Nasal cavity respiratory epithelium epithelial cell of viscerocranial mucosa (primary cell): Measurements from ENCODE around the gene PGLYRP2. TPM values are rescaled to one million over a fixed set of nuclear protein-coding genes. Genes with fewer than 3 reads are reported as not detected.

Experiments used
- total RNA-seq: library from RNA; depleted of rRNA; stranded (reverse); fragments of >200 nt; gene quantifications from 2 replicates; pipeline ENCODE4 v1.2.3, GENCODE V29; 2014

PGLYRP2 gene, protein sequence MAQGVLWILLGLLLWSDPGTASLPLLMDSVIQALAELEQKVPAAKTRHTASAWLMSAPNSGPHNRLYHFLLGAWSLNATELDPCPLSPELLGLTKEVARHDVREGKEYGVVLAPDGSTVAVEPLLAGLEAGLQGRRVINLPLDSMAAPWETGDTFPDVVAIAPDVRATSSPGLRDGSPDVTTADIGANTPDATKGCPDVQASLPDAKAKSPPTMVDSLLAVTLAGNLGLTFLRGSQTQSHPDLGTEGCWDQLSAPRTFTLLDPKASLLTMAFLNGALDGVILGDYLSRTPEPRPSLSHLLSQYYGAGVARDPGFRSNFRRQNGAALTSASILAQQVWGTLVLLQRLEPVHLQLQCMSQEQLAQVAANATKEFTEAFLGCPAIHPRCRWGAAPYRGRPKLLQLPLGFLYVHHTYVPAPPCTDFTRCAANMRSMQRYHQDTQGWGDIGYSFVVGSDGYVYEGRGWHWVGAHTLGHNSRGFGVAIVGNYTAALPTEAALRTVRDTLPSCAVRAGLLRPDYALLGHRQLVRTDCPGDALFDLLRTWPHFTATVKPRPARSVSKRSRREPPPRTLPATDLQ
- not detected in 2 replicates for total RNA-seq

DNA sequence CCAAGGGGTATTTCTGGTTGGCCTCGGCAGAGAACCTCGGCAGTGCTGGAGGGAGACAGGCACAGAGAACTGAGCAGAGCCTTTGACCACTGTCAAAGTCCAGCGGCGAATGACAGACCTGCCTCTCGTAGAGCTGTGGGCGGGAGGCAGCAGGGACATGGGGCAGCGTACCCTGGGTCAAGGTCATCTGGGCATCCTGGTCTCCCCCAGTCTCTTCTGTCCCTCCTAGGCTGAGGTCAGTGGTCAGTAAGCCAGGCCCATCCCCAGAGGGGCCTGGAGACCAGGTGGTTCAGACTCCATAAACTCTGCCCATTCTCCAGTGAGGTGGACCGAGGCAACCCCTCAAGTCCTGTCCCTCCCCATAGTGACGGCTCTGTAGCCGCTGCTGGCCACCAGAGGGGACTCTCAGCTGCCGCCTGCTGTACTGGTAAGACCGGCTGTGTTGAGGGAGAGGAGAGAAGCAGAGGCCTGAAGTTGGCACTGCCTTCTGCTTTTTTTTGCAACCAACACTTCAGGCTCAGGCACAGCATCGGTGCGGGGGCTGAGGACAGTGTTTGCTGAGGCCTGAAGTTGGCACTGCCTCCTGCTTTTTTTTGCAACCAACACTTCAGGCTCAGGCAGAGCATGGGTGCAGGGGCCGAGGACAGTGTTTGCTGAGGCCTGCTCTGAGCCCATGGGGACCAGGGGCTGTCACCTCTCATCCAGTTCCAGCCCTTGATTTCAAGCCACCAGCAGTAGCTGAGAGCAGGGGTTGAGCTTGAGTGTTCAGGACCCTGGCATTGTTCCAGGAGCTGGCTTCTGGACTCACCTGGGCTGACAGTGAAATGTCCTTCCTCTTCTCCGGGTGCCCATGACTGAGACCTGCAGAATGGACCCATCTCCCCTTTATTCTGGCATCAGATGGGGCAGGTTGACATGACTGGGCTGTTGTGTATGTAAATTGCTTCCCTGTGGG lies at the start of gene PGLYRP2:
TSS of gene PGLYRP2 (minus strand) at position 111 of the 955 bp plus-strand sequence. CDS start 130 bp downstream, outside the sequence.

DNA sequence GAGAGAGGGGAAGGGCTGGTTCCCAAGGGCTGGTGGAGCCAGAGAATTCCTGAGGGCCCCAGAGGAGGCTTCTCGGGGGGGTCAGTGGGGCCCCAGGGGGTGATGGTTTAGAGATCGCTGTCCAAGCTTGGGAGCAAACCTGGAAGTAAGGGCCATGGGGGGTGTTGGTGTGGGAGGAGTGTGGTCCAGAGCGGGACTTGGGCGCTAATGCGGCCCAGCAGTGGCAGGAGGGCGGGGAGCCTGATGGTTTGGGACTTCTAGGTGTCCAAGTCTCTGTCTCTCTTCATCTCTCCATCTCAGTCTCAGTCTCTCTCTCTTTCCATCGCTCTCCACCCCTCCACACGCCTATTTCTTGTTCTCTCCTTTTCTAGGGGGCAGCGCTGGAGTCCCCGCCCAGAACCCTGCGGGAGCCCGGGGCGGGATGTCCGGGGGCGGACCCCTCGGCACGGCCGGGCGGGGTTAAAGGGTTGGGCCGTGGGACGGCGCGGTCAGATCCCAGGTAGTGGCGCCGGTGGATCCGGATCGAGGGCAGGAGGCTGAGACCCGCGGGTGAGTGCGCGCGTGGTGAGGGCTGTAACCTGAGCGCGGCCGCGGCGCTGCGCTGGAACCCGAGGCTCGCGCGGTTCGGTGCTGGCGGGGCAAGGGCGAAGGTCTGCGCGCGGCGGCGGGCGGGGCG lies 28.9 kb upstream of the PGLYRP2 start, which contains the start of gene CYP4F22:
TSS of gene CYP4F22 (plus strand) at position 491 of the 676 bp plus-strand sequence. CDS start 16,812 bp downstream, outside the sequence.

DNA sequence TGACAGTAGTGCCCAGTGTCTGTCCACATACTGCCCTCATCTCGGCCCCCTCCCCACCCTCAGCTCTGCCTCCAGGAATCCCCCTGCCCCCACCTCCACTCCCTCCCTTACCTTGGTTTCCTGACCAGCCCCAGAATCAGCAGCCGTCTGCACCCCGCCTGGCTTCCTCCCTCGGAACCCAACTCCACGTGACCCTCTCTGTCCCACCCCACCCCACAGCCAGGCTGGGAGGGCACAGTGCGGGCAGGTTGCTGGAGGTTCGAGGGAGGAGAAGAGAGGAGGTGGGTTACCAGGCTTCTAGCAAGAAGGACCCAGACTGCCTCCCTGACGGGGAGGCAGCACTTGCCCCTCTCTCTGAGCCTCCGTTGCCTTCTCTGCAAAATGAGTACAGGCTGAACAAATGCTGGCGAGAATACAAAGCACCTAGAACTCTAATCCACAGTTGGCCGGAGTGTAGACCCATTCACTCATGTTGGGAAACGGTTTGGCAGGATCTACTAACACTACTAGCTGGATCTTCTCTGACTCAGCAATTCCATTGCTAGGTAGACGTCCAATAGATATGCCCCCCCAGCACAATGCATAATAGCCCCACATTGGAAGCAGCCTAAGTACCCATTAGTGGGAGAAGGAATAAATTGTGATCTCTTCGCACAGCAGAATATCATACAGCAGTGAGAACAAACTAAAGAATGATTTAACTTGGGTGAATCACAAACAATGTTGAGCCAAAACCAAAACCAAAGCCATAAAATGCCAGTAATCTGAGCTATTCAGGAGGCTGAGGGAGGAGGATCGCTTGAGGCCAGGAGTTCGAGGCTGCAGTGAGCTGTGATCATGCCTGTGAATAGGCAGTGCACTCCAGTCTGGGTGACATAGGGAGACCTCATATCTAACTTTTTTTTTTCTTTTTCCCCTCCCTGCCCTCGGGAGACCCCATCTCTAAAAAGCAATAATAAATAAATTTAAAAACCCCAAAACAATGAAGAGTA lies 14.6 kb downstream of the PGLYRP2 start, which contains the start of gene RASAL3:
TSS of gene RASAL3 (minus strand) at position 151 of the 992 bp plus-strand sequence. CDS start 186 bp downstream, outside the sequence.

GRCh38 chr19:15449620-15450527 lies 29.4 kb downstream of the PGLYRP2 start, which contains the start of gene WIZ:
TSS of gene WIZ (minus strand) at chr19:15449956. CDS start at chr19:15448307, 1,649 bp downstream.

Other genes with a start within 250 kb of the PGLYRP2 start
- gene EPHX3, start 247.1 kb downstream of the PGLYRP2 start, total RNA-seq = 1.00 and 1.0 TPM in 2 replicates
- 12.3 and 37.7 TPM in 2 replicates for gene BRD4, start 147.0 kb downstream of the PGLYRP2 start, total RNA-seq
- 15.0 and 15.1 TPM in 2 replicates for gene AKAP8, start 99.7 kb downstream of the PGLYRP2 start, total RNA-seq
- gene AKAP8L, start 60.5 kb downstream of the PGLYRP2 start, total RNA-seq = 71.4 and 90.1 TPM in 2 replicates
- 6.2 and 17.6 TPM in 2 replicates for gene WIZ, start 29.5 kb downstream of the PGLYRP2 start, total RNA-seq
- gene RASAL3, start 15.0 kb downstream of the PGLYRP2 start, total RNA-seq = not detected in 2 replicates
- gene CYP4F22, start 29.0 kb upstream of the PGLYRP2 start, total RNA-seq = under 0.01 TPM in 1 of 2 replicates, not detected in the other
- gene CYP4F8, start 135.7 kb upstream of the PGLYRP2 start, total RNA-seq = not detected in 2 replicates
- 1.0 and 1.4 TPM in 2 replicates for gene CYP4F3, start 161.4 kb upstream of the PGLYRP2 start, total RNA-seq
- 0.34 and 2.3 TPM in 2 replicates for gene CYP4F12, start 193.6 kb upstream of the PGLYRP2 start, total RNA-seq
- not detected in 2 replicates for gene OR10H2, start 248.5 kb upstream of the PGLYRP2 start, total RNA-seq